Stimulated activated CD8-positive, alpha-beta memory T cell treated with anti-CD3 and anti-CD28 coated beads, Interleukin-12 subunit alpha, Interleukin-12 subunit beta, amount 100 ng/mL, for 24 hours (primary cell): ENCODE measurements around the gene ART1.

ENCODE experiments used
- DNase-seq: peaks from one replicate; pipeline ENCODE4 v3.0.0-alpha.2; 2020; ENCODE audit errors: extremely low read depth

Gene ART1

GRCh38 chr11:3665336-3666022 lies 20.6 kb downstream of the ART1 start:
- DNase-seq, result no peak

GRCh38 chr11:3666023-3666530 lies 21.1 kb downstream of the ART1 start:
- DNase-seq, result no peak

GRCh38 chr11:3667149-3668035 lies 22.5 kb downstream of the ART1 start:
- DNase-seq, result no peak

- DNase-seq, result no peak
These were observed 24.2 kb downstream of the ART1 start for GRCh38 chr11:3669128-3669527.

GRCh38 chr11:3669742-3670183 lies 24.8 kb downstream of the ART1 start:
- DNase-seq, result no peak

GRCh38 chr11:3671334-3672254 lies 26.7 kb downstream of the ART1 start, which contains the start of gene CHRNA10:
Gene CHRNA10, minus strand, starts transcription at chr11:3671384. Its CDS starts 72 bp downstream, at chr11:3671312.
- no peak for DNase-seq

GRCh38 chr11:3674189-3674588 lies 29.3 kb downstream of the ART1 start:
- no peak for DNase-seq

- no peak for DNase-seq
These were observed 31.0 kb downstream of the ART1 start for GRCh38 chr11:3675971-3676370.

GRCh38 chr11:3679077-3679476 lies 34.1 kb downstream of the ART1 start:
- DNase-seq, result no peak

GRCh38 chr11:3683039-3683438 lies 38.1 kb downstream of the ART1 start:
- no peak for DNase-seq

- DNase-seq, result no peak
These were observed 39.3 kb downstream of the ART1 start for GRCh38 chr11:3684129-3684818.

GRCh38 chr11:3684819-3685172 lies 39.9 kb downstream of the ART1 start:
- DNase-seq, result no peak

- no peak for DNase-seq
These were observed 41.0 kb downstream of the ART1 start for GRCh38 chr11:3685923-3686322.

GRCh38 chr11:3686751-3687150 lies 41.8 kb downstream of the ART1 start:
- no peak for DNase-seq

- DNase-seq, result no peak
These were observed 55.5 kb downstream of the ART1 start for GRCh38 chr11:3700410-3700809.

GRCh38 chr11:3700910-3701309 lies 56.0 kb downstream of the ART1 start:
- no peak for DNase-seq

- no peak for DNase-seq
These were observed 58.5 kb downstream of the ART1 start for GRCh38 chr11:3703383-3703782.

GRCh38 chr11:3707176-3707575 lies 62.2 kb downstream of the ART1 start:
- no peak for DNase-seq

GRCh38 chr11:3709977-3710376 lies 65.0 kb downstream of the ART1 start:
- DNase-seq, result no peak

GRCh38 chr11:3710485-3711259 lies 65.7 kb downstream of the ART1 start:
- no peak for DNase-seq
